Common myeloid progenitor, CD34-positive (primary cell): ENCODE results near the gene PFKL.

Experiments used
- CTCF ChIA-PET: fragments of 350-600 bp; sonication (Branson Sonifier 250); formaldehyde crosslinking; loops from one replicate; lab custom pipeline; 2021; ENCODE audit warnings: antibody characterized with exemption; lab: Charles Lee
- POLR2A ChIA-PET: fragments of 350-600 bp; sonication (Branson Sonifier 250); formaldehyde crosslinking; loops from one replicate; lab custom pipeline; 2021; ENCODE audit warnings: antibody characterized with exemption; lab: Charles Lee
- DNase-seq, 3 donors: peaks; one replicate each; pipeline versions ENCODE4 v3.0.0 to v3.0.0-alpha.2; 2013
- H3K27ac ChIP-seq, 2 experiments: 1 replicate in 1 of 2; 2 replicates in 1 of 2; pipeline ENCODE4 v1.7.0; 2013; ENCODE audit warnings: inconsistent platforms in 2 of 2, low read length in 2 of 2, mild to moderate bottlenecking in 2 of 2, low read depth in 1 of 2, moderate library complexity in 1 of 2; ENCODE audit not compliant: severe bottlenecking in 2 of 2, insufficient read depth in 1 of 2, poor library complexity in 1 of 2
- H3K27me3 ChIP-seq, 5 experiments: replicated peaks in 2 of 5; 1 replicate in 3 of 5; 2 replicates in 2 of 5; pipeline versions ENCODE4 v1.6.1 to v1.7.0; 2013; ENCODE audit warnings: low read length in 4 of 5, mild to moderate bottlenecking in 2 of 5, moderate library complexity in 2 of 5, inconsistent platforms in 1 of 5; ENCODE audit not compliant: insufficient read depth in 5 of 5, control insufficient read depth in 4 of 5
- H3K36me3 ChIP-seq, 4 experiments: 1 replicate in 2 of 4; 2 replicates in 2 of 4; pipeline versions ENCODE4 v1.6.1 to v1.7.0; 2013; ENCODE audit warnings: low read length in 3 of 4, control low read depth in 1 of 4, mild to moderate bottlenecking in 1 of 4; ENCODE audit not compliant: control insufficient read depth in 4 of 4, insufficient read depth in 4 of 4
- H3K4me1 ChIP-seq, 4 experiments: 1 replicate in 3 of 4; 2 replicates in 1 of 4; pipeline versions ENCODE4 v1.6.1 to v1.7.1; 2013; ENCODE audit warnings: low read length in 3 of 4, mild to moderate bottlenecking in 3 of 4, control low read depth in 1 of 4, inconsistent platforms in 1 of 4, moderate library complexity in 1 of 4; ENCODE audit not compliant: control insufficient read depth in 4 of 4, insufficient read depth in 4 of 4; ENCODE audit errors: control extremely low read depth in 1 of 4
- H3K4me3 ChIP-seq, 7 experiments: 1 replicate in 4 of 7; 2 replicates in 3 of 7; pipeline versions ENCODE4 v1.5.1 to v1.7.0; 2013; ENCODE audit warnings: mild to moderate bottlenecking in 7 of 7, low read length in 6 of 7, moderate library complexity in 6 of 7, inconsistent platforms in 2 of 7, low read depth in 2 of 7, control low read depth in 1 of 7; ENCODE audit not compliant: insufficient read depth in 4 of 7, control insufficient read depth in 1 of 7; ENCODE audit errors: extremely low read depth in 1 of 7
- H3K9me3 ChIP-seq, 5 experiments: 1 replicate in 4 of 5; 2 replicates in 1 of 5; pipeline versions ENCODE4 v1.6.1 to v1.7.1; 2013; ENCODE audit warnings: low read length in 4 of 5, mild to moderate bottlenecking in 2 of 5, inconsistent platforms in 1 of 5, low read depth in 1 of 5, moderate library complexity in 1 of 5; ENCODE audit not compliant: control insufficient read depth in 4 of 5, insufficient read depth in 2 of 5; ENCODE audit errors: control extremely low read depth in 1 of 5
- WGBS: methylation state at CpG from one replicate; pipeline ENCODE4 v1.1.5; 2013; ENCODE audit not compliant: insufficient coverage; 5-methylcytosine and 5-hydroxymethylcytosine counted together

The PFKL gene

GRCh38 chr21:44318489-44319285 is 18.8 kb downstream of the PFKL start:
- no peak for DNase-seq
- no peaks in the 10 kb centered on the region for H3K9me3 ChIP-seq
- POLR2A ChIA-PET: no interaction called here
- no peak overlapping the region for H3K4me3 ChIP-seq
- H3K4me1 ChIP-seq: no peaks in the 10 kb centered on the region
- H3K36me3 ChIP-seq: peaks cover 9 to 91% (median 64%) of the 10 kb centered on the region in 4 experiments
- no peak overlapping the region for H3K27ac ChIP-seq
- WGBS: 96% methylated on average over 22 of the region's 25 CpGs
- H3K27me3 ChIP-seq: no peaks in the 10 kb centered on the region
- CTCF ChIA-PET: interaction anchor here (1.2 to 1.7 kb wide), 2 partner anchors 8 to 15 kb away, joined by 3 read pairs; no protein-coding TSS in a partner anchor

DNA sequence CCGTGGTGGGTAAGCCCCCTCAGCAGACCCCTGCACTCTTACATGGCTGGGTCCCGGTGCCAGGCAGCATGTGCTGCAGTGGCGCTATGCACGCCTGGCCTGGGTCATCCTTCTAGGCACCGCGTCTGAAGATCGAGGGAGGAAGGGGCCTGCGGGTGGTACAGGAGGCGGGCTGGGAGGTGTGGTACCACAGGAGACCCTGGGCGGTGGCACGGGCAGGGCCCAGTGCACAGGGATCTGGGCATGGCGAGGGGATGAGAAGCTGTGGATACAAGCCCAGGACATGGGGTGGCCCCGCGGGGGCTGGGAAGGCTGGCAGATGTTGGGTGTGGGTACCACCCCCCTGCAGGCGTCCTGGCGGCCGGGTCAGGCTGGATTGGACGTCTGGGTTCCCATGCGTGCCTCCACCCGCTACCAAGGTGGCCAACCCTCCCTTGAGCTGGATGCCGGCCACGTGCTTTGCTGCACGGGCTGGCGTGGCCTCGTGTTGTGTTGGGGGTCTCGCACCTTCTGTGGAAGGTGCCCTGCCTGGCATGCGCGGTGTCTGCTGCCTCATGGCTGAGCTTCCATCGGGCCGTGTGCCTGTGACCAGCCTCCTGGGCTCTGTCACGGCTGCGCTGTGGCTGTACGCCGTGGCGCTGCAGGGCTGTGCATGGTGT is 19.7 kb downstream of the PFKL start:
- peaks cover 5 to 92% (median 63%) of the 10 kb centered on the region in 4 experiments for H3K36me3 ChIP-seq
- no peak overlapping the region for H3K4me3 ChIP-seq
- H3K4me1 ChIP-seq: no peaks in the 10 kb centered on the region
- H3K9me3 ChIP-seq: no peaks in the 10 kb centered on the region
- 95% methylated on average over 32 of the region's 35 CpGs for WGBS
- no peaks in the 10 kb centered on the region for H3K27me3 ChIP-seq
- ChIA-PET CTCF (interaction anchor here (1.1 to 1.7 kb wide), 3 partner anchors 9 to 16 kb away, joined by 3 read pairs; no protein-coding TSS in a partner anchor), POLR2A (no interaction called here)
- DNase-seq: no peak
- H3K27ac ChIP-seq: no peak overlapping the region

GRCh38 chr21:44320847-44321246 is 21.0 kb downstream of the PFKL start:
- H3K36me3 ChIP-seq: peaks cover 3 to 94% (median 63%) of the 10 kb centered on the region in 4 experiments

DNA sequence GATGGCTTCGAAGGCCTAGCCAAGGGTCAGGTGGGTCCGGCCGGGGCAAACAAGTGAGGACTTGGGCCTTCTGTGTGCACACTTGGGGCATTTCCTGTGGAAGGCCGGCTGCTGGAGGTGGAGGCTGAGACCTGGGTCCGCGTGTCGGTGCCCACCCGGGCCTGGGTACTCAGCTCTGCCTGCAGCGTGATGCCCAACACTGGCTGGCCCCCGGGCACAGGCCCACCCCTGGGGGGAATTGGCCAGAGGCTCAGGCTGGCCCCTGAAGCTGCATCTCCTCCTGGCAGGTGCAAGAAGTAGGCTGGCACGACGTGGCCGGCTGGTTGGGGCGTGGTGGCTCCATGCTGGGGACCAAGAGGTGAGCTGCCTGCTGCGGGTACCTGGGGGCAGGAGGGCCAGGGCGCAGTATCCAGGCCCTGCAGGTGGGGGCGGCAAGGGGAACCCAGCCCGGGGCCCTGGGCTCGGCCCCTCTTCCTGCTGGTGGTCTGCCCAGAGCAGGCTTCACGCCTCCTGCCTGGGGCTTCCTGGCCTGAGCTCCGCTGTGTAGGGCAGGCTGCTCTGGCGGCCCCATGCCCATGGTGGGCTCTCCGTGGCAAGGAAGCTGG is 22.1 kb downstream of the PFKL start:
- CTCF ChIA-PET: no interaction called here
- no peaks in the 10 kb centered on the region for H3K9me3 ChIP-seq
- DNase-seq: no peak
- H3K4me3 ChIP-seq: no peak overlapping the region
- H3K27ac ChIP-seq: no peak overlapping the region
- POLR2A ChIA-PET: no interaction called here
- peaks cover 5 to 94% (median 60%) of the 10 kb centered on the region in 4 experiments for H3K36me3 ChIP-seq
- over 99% methylated on average over 19 of the region's 23 CpGs for WGBS
- H3K27me3 ChIP-seq: no peaks in the 10 kb centered on the region
- H3K4me1 ChIP-seq: no peaks in the 10 kb centered on the region

More at GRCh38 chr21:44320847-44321246, 21.0 kb downstream of the PFKL start:
- Histone ChIP-seq H3K9me3 (no peaks in the 10 kb centered on the region), H3K27ac (no peak overlapping the region), H3K27me3 (no peaks in the 10 kb centered on the region), H3K4me1 (no peaks in the 10 kb centered on the region), H3K4me3 (no peak overlapping the region)
- DNase-seq: no peak
- WGBS: 100% methylated on average over 9 of the region's 13 CpGs
- CTCF ChIA-PET: interaction anchor here (1.1 kb wide), 1 partner anchor 11 kb away, joined by 3 read pairs; no protein-coding TSS in a partner anchor
- POLR2A ChIA-PET: no interaction called here

DNA sequence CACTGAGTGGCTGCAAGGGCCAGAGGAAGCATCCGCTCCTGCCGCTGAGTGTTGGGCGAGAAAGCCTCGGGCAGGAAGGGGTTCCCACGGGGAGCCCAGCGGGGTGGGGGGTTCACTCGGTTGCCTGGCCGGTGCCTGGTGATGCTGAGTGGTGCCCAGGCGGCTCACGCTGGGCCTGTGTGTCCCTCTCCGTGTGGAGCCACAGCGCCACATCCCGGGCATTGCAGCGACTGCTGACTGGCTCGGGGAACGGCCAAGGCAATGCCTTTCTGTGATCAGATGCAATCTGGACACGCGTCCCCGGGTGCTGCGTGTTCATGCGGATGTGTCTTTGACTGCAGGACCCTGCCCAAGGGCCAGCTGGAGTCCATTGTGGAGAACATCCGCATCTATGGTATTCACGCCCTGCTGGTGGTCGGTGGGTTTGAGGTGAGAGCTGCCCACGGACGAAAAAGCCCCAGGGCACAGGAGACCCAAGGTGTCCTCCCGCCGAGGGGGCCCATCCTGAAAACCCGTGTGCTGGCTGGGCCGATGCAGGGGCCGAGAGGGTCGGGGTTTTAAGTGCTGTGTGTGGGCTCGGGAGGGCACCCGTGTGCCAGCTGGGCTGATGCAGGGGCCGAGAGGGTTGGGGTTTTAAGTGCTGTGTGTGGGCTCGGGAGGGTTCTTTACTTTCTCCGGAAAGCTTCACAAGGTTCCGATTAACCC is 22.9 kb downstream of the PFKL start:
- DNase-seq: no peak
- Histone ChIP-seq H3K27me3 (no peaks in the 10 kb centered on the region), H3K4me1 (no peaks in the 10 kb centered on the region), H3K4me3 (no peak overlapping the region), H3K27ac (no peak overlapping the region), H3K9me3 (no peaks in the 10 kb centered on the region), H3K36me3 (peaks cover 5 to 94% (median 59%) of the 10 kb centered on the region in 4 experiments)
- WGBS: 98% methylated on average over 35 of the region's 38 CpGs
- CTCF ChIA-PET: interaction anchor here (1.4 kb wide), 1 partner anchor 19 kb away, joined by 3 read pairs; no protein-coding TSS in a partner anchor
- POLR2A ChIA-PET: no interaction called here

- ChIA-PET POLR2A (no interaction called here), CTCF (interaction anchor here (1.4 kb wide), 1 partner anchor 19 kb away, joined by 3 read pairs; no protein-coding TSS in a partner anchor)
- no peak overlapping the region for H3K4me3 ChIP-seq
- H3K9me3 ChIP-seq: no peaks in the 10 kb centered on the region
- H3K27me3 ChIP-seq: no peaks in the 10 kb centered on the region
- WGBS: 93% methylated on average over 18 of the region's 20 CpGs
- peaks cover 5 to 88% (median 57%) of the 10 kb centered on the region in 4 experiments for H3K36me3 ChIP-seq
- H3K4me1 ChIP-seq: no peaks in the 10 kb centered on the region
- no peak overlapping the region for H3K27ac ChIP-seq
- DNase-seq: no peak
Measured at GRCh38 chr21:44323591-44323990, 23.7 kb downstream of the PFKL start.
